Measurements from ENCODE around the gene TMEM94.
"Not testable (repeated sequence)": the region's sequence is repeated elsewhere in the genome, so short reads cannot be mapped to it uniquely, and the experiment has no call there.

Gene TMEM94

GRCh38 chr17:75476752-75477489 is 20.5 kb downstream of the TMEM94 start:
- no peak for DNase-seq (ENCODE audit: low spot score)

GRCh38 chr17:75477490-75477862 is 21.0 kb downstream of the TMEM94 start:
- not testable (repeated sequence) for DNase-seq (ENCODE audit: low spot score)

GRCh38 chr17:75478508-75478907 is 22.1 kb downstream of the TMEM94 start:
- no peak for DNase-seq (ENCODE audit: low spot score)

GRCh38 chr17:75480281-75480680 is 23.8 kb downstream of the TMEM94 start:
- no peak for DNase-seq (ENCODE audit: low spot score)

GRCh38 chr17:75481194-75482068 is 25.0 kb downstream of the TMEM94 start:
- no peak for DNase-seq (ENCODE audit: low spot score)

- DNase-seq (ENCODE audit: low spot score) = no peak
These were observed 25.9 kb downstream of the TMEM94 start for GRCh38 chr17:75482098-75482942.

GRCh38 chr17:75485688-75486087 is 29.3 kb downstream of the TMEM94 start:
- DNase-seq (ENCODE audit: low spot score) = no peak

- DNase-seq (ENCODE audit: low spot score) = no peak
These were observed 29.7 kb downstream of the TMEM94 start for GRCh38 chr17:75486151-75486550.

GRCh38 chr17:75486951-75487350 is 30.5 kb downstream of the TMEM94 start:
- DNase-seq (ENCODE audit: low spot score) = no peak

GRCh38 chr17:75487351-75488070 is 31.1 kb downstream of the TMEM94 start:
- DNase-seq (ENCODE audit: low spot score) = no peak

- DNase-seq (ENCODE audit: low spot score) = no peak
These were observed 32.5 kb downstream of the TMEM94 start for GRCh38 chr17:75488693-75489510.

GRCh38 chr17:75489511-75489955 is 33.1 kb downstream of the TMEM94 start:
- DNase-seq (ENCODE audit: low spot score) = no peak

GRCh38 chr17:75490173-75490743 is 33.8 kb downstream of the TMEM94 start:
- no peak for DNase-seq (ENCODE audit: low spot score)

GRCh38 chr17:75490953-75491649 is 34.7 kb downstream of the TMEM94 start:
- DNase-seq (ENCODE audit: low spot score) = no peak

- no peak for DNase-seq (ENCODE audit: low spot score)
These were observed 35.2 kb downstream of the TMEM94 start for GRCh38 chr17:75491680-75492079.

GRCh38 chr17:75492555-75493168 is 36.2 kb downstream of the TMEM94 start:
- no peak for DNase-seq (ENCODE audit: low spot score)

GRCh38 chr17:75493476-75494129 is 37.2 kb downstream of the TMEM94 start:
- no peak for DNase-seq (ENCODE audit: low spot score)

- DNase-seq (ENCODE audit: low spot score) = no peak
These were observed 38.0 kb downstream of the TMEM94 start for GRCh38 chr17:75494326-75494877.
